ENCODE measurements around the gene MAZ. TPM values are rescaled to one million over a fixed set of nuclear protein-coding genes. Genes with fewer than 3 reads are reported as not detected.
"Not testable (repeated sequence)": the region's sequence is repeated elsewhere in the genome, so short reads cannot be mapped to it uniquely, and the experiment has no call there.

Gene MAZ
- total RNA-seq, 6 experiments from 2014 or later = 148 to 178 (median 165) TPM

DNA sequence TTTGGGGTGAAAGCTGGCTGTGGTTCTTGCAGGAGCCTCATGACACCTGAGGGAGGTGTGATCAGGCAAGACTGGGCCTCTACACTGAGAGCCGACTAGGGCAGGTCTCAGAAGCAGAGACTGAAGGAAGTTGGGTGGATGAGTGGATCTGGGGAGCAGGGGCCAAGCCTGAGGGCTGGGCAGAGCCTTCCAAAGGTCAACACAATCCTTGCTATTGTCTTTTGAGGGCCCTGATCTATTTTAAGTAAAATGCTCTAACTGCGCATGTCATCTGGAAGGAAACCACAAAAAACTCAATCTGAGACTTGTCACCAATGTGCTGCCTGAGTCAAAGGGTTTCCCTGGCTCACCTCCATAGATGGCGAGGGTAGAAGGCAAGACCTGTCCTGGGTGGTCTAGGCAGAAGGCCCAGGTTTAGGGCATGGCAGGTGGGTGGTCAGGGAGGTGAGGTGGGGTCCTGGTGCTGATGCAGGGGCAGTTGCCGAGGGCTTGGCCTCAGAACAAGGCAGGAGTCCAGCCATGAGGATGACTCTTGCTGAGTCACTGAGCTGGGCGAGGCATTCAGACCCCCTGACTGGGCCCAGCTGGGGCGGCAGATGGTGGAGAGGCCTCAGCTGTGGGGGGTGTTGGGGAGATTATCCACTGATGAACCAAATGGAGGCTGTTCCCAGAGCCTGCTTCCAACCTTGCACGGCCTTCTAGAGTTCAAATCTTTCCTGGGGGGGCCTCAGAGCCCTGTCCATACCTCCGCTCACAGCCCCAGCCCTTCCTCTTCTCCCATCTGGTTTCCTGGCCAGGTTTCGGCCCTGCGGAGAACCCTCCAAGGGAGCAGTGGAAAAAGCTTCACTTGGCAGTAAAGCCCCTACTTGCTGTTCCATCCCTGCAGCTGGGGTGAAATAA lies 19.1 kb downstream of the MAZ start:
- peak; percentile 74 for DNase-seq
- H3K27ac Mint-ChIP-seq = peak overlapping the region; percentile 97
- peaks cover 23% of the 10 kb centered on the region for H3K36me3 Mint-ChIP-seq (ENCODE audit: low read depth)
- peaks cover 5% of the 10 kb centered on the region for H3K27me3 Mint-ChIP-seq (ENCODE audit: insufficient read depth)
- no peak for TF ChIP-seq CTCF (IDR thresholded peaks at IDR 0.05)
- H3K4me3 Mint-ChIP-seq = peak overlapping the region; percentile 98
- H3K4me1 Mint-ChIP-seq (ENCODE audit: low read depth) = peaks cover 61% of the 10 kb centered on the region
- H3K9me3 Mint-ChIP-seq = no peaks in the 10 kb centered on the region

- H3K36me3 Mint-ChIP-seq (ENCODE audit: low read depth) = peaks cover 18% of the 10 kb centered on the region
- H3K27ac Mint-ChIP-seq = peak overlapping the region; percentile 97
- no peak for TF ChIP-seq CTCF (IDR thresholded peaks at IDR 0.05)
- peak overlapping the region; percentile 98; the same call in 1 of the 2 replicates for H3K4me3 Mint-ChIP-seq
- no peak for DNase-seq
- H3K27me3 Mint-ChIP-seq (ENCODE audit: insufficient read depth) = peaks cover 6% of the 10 kb centered on the region
- no peaks in the 10 kb centered on the region for H3K9me3 Mint-ChIP-seq
- peaks cover 61% of the 10 kb centered on the region for H3K4me1 Mint-ChIP-seq (ENCODE audit: low read depth)
These were observed 20.0 kb downstream of the MAZ start for GRCh38 chr16:29826342-29826695.

DNA sequence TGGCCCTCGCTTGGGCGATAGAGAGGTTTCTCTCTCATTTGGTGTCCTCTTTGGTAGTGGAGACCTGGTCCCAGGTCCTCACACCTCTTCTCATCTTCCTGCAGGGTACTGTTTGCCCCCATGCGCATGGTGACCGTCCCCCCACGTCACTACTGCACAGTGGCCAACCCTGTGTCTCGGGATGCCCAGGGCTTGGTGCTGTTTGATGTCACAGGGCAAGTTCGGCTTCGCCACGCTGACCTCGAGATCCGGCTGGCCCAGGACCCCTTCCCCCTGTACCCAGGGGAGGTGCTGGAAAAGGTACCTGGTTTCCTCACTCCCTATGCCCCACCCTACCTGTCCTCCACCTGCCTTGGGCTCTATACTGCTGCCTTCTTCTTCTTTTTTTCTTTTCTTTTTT lies 24.4 kb downstream of the MAZ start:
- TF ChIP-seq CTCF (IDR thresholded peaks at IDR 0.05) = no peak
- Mint-ChIP-seq H3K27me3 (ENCODE audit: insufficient read depth) (peaks cover 3% of the 10 kb centered on the region), H3K27ac (no peak overlapping the region), H3K4me3 (no peak overlapping the region), H3K36me3 (ENCODE audit: low read depth) (peaks cover 25% of the 10 kb centered on the region), H3K9me3 (no peaks in the 10 kb centered on the region), H3K4me1 (ENCODE audit: low read depth) (peaks cover 20% of the 10 kb centered on the region)
- DNase-seq = no peak

DNA sequence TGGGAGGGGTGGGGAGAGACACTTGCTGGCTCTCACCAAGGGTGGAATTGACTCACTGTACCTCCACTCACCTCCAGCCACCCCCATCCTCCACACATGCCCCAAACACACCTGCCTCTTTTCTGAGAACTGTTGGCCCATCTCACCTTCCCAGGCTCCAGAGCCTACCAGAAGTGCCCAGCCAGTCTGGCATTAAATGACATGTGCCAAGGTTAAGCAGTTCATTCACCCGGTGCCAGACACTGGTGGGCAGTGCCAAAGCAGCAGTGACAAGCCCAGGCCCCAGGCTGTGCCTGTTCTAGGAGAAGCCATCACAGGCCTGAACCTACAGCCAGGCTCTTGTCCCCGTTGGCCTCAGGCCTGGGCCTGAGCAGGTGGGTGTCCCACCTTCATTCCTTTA lies 25.2 kb downstream of the MAZ start:
- TF ChIP-seq CTCF (IDR thresholded peaks at IDR 0.05) = no peak
- no peak overlapping the region for H3K27ac Mint-ChIP-seq
- peaks cover 16% of the 10 kb centered on the region for H3K4me1 Mint-ChIP-seq (ENCODE audit: low read depth)
- no peak overlapping the region for H3K4me3 Mint-ChIP-seq
- peaks cover 3% of the 10 kb centered on the region for H3K27me3 Mint-ChIP-seq (ENCODE audit: insufficient read depth)
- H3K36me3 Mint-ChIP-seq (ENCODE audit: low read depth) = peaks cover 28% of the 10 kb centered on the region
- no peaks in the 10 kb centered on the region for H3K9me3 Mint-ChIP-seq
- no peak for DNase-seq

DNA sequence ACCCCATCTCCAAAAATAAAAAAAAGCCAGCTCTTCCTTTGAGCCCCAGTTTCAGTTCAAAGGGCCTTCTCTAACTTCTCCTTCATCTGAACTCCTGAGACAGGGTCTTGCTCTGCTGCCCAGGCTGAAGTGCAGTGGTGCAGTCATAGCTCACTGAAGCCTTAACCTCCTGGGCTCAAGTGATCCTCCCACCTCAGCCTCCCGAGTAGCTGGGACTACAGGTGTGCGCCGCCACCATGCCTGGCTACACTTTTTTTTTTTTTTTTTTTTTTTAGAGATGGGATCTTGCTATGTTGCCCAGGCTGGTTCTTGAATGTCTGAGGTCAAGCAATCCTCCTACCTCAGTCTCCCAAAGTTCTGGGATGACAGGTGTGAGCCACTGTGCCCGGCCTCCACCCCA lies 26.9 kb downstream of the MAZ start:
- H3K4me3 Mint-ChIP-seq; H3K9me3 Mint-ChIP-seq; H3K27me3 Mint-ChIP-seq (ENCODE audit: insufficient read depth); H3K4me1 Mint-ChIP-seq (ENCODE audit: low read depth); H3K27ac Mint-ChIP-seq; DNase-seq: not testable (repeated sequence)
- H3K36me3 Mint-ChIP-seq (ENCODE audit: low read depth) = peaks cover 30% of the 10 kb centered on the region

DNA sequence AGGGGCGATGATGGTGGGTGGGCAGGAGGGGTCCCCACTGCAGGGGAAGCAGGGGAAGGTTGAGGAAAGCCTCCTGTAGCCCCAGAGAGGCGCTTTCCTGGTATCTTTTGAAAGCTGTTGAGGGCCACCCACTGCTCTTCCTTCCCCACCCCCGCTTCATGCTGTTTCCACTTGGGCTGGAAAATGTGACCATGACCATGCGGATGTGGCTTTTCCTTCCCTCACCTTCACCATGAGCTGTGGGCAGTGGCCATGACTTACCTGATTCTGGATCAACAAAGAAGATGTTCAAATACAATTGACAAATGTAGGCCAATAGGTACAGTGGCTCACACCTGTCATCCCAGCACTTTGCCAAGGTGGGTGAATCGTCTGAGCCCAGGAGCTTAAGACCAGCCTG lies 27.8 kb downstream of the MAZ start:
- H3K36me3 Mint-ChIP-seq (ENCODE audit: low read depth) = peaks cover 30% of the 10 kb centered on the region
- no peaks in the 10 kb centered on the region for H3K9me3 Mint-ChIP-seq
- H3K4me1 Mint-ChIP-seq (ENCODE audit: low read depth) = 0 out of 2 replicates have a peak, but pooled peaks cover 5% of the 10 kb centered on the region
- no peak for TF ChIP-seq CTCF (IDR thresholded peaks at IDR 0.05)
- peaks cover 3% of the 10 kb centered on the region for H3K27me3 Mint-ChIP-seq (ENCODE audit: insufficient read depth)
- no peak for DNase-seq
- no peak overlapping the region for H3K4me3 Mint-ChIP-seq
- H3K27ac Mint-ChIP-seq = no peak overlapping the region
